Astrocyte of the spinal cord (primary cell): ENCODE measurements around the gene PRDM15.

Source experiments
- DNase-seq: peaks from one replicate; pipeline ENCODE4 v3.0.0; 2011; ENCODE audit warnings: low read depth, low spot score
- H3K4me3 ChIP-seq: 2 replicates; pipeline ENCODE4 v1.5.1; 2011; ENCODE audit warnings: low read depth, mild to moderate bottlenecking, low read length, moderate library complexity
- in situ Hi-C: cut with HindIII; loops from 2 replicates; pipeline ENCODE4 v1.10.0; 2017; ENCODE audit warnings: low sequenced_read_pairs
- TF ChIP-seq, protein P1 (sequence below): IDR thresholded peaks from 2 replicates; pipeline ENCODE4 v1.5.1; 2012; ENCODE audit warnings: low read depth, mild to moderate bottlenecking, low read length, inconsistent platforms

PRDM15 gene

DNA sequence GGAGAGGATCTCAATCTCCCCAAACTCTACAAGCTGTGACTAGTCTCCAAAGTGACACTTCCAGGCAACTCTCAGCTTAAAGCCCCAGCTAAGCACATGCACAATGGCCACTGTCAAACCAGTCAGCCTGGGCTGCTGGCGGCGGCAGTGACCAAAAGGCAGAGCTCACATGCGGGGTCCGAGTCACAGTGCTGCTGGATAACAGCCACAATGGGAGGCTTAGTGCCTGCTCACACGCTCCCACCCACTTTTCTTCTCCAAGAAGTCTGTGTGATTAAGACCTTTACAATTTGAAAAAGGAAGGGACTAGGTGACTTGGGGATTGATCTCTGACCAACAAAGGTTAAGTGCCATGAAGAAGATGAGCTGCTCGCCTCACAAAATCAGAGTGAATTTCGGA lies 129.1 kb downstream of the PRDM15 start:
- no peak for DNase-seq
- in situ Hi-C loops: no loop called here
- no peak overlapping the region for H3K4me3 ChIP-seq
- TF ChIP-seq, protein P1, sequence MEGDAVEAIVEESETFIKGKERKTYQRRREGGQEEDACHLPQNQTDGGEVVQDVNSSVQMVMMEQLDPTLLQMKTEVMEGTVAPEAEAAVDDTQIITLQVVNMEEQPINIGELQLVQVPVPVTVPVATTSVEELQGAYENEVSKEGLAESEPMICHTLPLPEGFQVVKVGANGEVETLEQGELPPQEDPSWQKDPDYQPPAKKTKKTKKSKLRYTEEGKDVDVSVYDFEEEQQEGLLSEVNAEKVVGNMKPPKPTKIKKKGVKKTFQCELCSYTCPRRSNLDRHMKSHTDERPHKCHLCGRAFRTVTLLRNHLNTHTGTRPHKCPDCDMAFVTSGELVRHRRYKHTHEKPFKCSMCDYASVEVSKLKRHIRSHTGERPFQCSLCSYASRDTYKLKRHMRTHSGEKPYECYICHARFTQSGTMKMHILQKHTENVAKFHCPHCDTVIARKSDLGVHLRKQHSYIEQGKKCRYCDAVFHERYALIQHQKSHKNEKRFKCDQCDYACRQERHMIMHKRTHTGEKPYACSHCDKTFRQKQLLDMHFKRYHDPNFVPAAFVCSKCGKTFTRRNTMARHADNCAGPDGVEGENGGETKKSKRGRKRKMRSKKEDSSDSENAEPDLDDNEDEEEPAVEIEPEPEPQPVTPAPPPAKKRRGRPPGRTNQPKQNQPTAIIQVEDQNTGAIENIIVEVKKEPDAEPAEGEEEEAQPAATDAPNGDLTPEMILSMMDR: no peak

DNA sequence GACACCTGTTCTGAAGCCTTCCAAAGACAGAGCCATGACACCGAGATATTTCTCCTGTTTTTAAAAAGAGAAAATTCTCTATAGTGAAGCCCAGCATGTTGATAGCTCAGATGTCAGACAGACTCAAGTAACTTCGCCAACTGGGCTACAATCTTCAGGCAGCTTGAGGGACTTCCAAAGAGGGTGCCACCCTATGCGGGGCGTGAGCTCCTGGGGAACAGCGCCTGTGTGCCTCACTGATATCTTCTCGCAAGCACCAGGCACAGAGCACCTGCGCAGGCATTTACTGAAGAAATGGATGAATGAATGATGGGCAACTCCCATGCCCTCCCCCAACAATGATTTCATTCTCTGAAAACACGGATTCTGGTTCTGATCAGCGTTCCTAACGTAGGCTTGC lies 129.9 kb downstream of the PRDM15 start:
- no peak overlapping the region for H3K4me3 ChIP-seq
- in situ Hi-C loops: no loop called here
- TF ChIP-seq, protein P1: no peak
- no peak for DNase-seq
